Measurements from ENCODE around the gene PON2.

DNA sequence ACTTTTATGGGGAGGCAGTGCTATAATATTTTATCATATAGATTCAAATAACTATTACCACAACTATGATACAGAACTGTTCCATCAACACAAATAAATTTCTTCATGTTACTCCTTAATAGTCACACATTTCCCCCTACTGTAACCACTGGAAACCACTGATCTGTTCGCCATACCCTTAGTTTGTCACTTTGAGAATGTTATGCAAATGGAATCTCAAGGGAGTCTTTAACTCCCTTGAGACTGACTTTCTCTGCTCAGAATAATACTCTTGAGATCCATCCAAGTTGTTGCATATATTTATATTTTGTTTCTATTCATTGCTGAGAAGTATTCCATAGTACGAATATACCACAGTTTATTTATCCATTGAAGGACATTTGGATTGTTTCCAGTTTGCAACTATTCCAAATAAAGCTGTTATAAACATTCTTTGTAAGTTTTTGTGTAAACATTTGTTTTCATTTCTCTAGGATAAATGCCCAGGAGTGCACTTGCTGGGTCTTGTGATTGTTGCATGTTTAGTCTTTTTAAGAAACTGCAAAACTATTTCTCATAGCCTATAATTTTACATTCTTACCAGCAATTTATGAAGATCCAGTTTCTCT lies 19.7 kb upstream of the PON2 start:
- TF ChIP-seq EZH2 (IDR thresholded peaks at IDR 0.05; ENCODE audit: borderline replicate concordance) (no peak), CTCF (IDR thresholded peaks at IDR 0.05; ENCODE audit: poor library complexity) (no peak)

Measured in hepatocyte (in vitro differentiated cells).